Measurements from ENCODE around the gene OR13J1. TPM values are rescaled to one million over a fixed set of nuclear protein-coding genes. Genes with fewer than 3 reads are reported as not detected.

OR13J1 gene
- total RNA-seq, 1 experiment from 2014 or later = not detected

DNA sequence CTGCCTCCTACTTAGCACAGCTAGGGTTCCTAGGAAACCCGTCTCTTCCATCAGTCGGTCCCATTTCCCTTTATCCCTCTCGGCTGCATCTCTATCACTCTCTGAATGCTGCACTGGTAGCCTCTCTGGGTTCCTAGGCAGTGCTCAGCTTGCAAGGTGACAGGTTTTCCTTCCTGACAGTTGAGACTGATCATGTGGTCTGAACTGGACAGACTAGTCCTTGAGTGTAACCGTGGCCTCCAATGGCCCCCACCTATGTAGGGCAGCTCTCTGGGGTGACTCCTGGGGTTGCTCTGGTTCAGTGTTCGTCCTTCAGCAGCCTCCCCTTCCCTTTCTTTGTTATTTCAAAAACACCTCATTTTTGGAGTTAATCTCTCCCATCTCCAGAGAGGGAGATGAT lies 37.4 kb downstream of the OR13J1 start:
- POLR2A ChIA-PET (ENCODE audit: low non-redundant PET) = no interaction called here
- Histone ChIP-seq H3K27me3 (replicated peaks; ENCODE audit: insufficient read depth, low read depth, low read length, poor library complexity) (no peaks in the 10 kb centered on the region), H3K9me3 (ENCODE audit: low read depth, low read length, poor library complexity, severe bottlenecking) (no peaks in the 10 kb centered on the region), H3K4me1 (ENCODE audit: insufficient read depth, low read length, poor library complexity, severe bottlenecking) (peaks cover 9% of the 10 kb centered on the region), H3K4me3 (ENCODE audit: low read depth, low read length, poor library complexity, severe bottlenecking) (no peak overlapping the region), H3K27ac (ENCODE audit: low read depth, low read length, poor library complexity, severe bottlenecking) (no peak overlapping the region), H3K36me3 (ENCODE audit: insufficient read depth, low read length, poor library complexity, severe bottlenecking) (no peaks in the 10 kb centered on the region)
- DNase-seq (ENCODE audit: low spot score) = no peak
- TF ChIP-seq, protein P1, sequence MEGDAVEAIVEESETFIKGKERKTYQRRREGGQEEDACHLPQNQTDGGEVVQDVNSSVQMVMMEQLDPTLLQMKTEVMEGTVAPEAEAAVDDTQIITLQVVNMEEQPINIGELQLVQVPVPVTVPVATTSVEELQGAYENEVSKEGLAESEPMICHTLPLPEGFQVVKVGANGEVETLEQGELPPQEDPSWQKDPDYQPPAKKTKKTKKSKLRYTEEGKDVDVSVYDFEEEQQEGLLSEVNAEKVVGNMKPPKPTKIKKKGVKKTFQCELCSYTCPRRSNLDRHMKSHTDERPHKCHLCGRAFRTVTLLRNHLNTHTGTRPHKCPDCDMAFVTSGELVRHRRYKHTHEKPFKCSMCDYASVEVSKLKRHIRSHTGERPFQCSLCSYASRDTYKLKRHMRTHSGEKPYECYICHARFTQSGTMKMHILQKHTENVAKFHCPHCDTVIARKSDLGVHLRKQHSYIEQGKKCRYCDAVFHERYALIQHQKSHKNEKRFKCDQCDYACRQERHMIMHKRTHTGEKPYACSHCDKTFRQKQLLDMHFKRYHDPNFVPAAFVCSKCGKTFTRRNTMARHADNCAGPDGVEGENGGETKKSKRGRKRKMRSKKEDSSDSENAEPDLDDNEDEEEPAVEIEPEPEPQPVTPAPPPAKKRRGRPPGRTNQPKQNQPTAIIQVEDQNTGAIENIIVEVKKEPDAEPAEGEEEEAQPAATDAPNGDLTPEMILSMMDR (conservative IDR thresholded peaks at IDR 0.05; ENCODE audit: low read depth, low read length) = no peak
- no peak for TF ChIP-seq EZH2 (IDR thresholded peaks at IDR 0.05; ENCODE audit: borderline replicate concordance, low read depth, low read length, poor library complexity, severe bottlenecking)
- CTCF ChIA-PET = no interaction called here
- intact Hi-C loops (cut with micrococcal nuclease; ENCODE audit: unreplicated experiment) = no loop called here
- no TSS peak for BruUV-seq (replicated peaks)

DNA sequence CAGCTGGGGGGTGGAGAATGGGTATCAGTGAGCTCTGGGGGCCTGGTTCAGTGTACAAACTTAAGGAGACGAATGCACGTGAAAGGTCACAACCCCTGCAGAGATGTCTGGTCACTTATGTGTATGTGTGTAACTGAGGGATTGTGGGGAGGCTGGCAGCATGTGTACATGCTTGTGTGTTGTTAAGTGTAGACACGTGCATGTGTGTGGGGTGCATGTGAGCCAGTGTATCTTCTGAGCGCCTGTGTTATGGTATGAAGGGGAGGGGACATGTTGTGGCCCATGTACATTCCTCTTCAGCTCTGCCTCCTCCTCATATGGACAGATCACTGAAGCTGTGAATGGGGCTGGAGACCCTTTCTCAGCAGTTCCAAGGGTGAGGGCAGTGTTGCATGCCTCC lies 39.2 kb downstream of the OR13J1 start:
- no peak overlapping the region for H3K27ac ChIP-seq (ENCODE audit: low read depth, low read length, poor library complexity, severe bottlenecking)
- H3K4me3 ChIP-seq (ENCODE audit: low read depth, low read length, poor library complexity, severe bottlenecking) = no peak overlapping the region
- TF ChIP-seq, protein P1 (conservative IDR thresholded peaks at IDR 0.05; ENCODE audit: low read depth, low read length) = no peak
- no peak for TF ChIP-seq EZH2 (IDR thresholded peaks at IDR 0.05; ENCODE audit: borderline replicate concordance, low read depth, low read length, poor library complexity, severe bottlenecking)
- ChIA-PET POLR2A (ENCODE audit: low non-redundant PET) (no interaction called here), CTCF (no interaction called here)
- no peak for DNase-seq (ENCODE audit: low spot score)
- H3K9me3 ChIP-seq (ENCODE audit: low read depth, low read length, poor library complexity, severe bottlenecking) = no peaks in the 10 kb centered on the region
- H3K4me1 ChIP-seq (ENCODE audit: insufficient read depth, low read length, poor library complexity, severe bottlenecking) = peaks cover 9% of the 10 kb centered on the region
- no peaks in the 10 kb centered on the region for H3K27me3 ChIP-seq (replicated peaks; ENCODE audit: insufficient read depth, low read depth, low read length, poor library complexity)
- H3K36me3 ChIP-seq (ENCODE audit: insufficient read depth, low read length, poor library complexity, severe bottlenecking) = no peaks in the 10 kb centered on the region
- BruUV-seq (replicated peaks) = no TSS peak
- intact Hi-C loops (cut with micrococcal nuclease; ENCODE audit: unreplicated experiment) = no loop called here

DNA sequence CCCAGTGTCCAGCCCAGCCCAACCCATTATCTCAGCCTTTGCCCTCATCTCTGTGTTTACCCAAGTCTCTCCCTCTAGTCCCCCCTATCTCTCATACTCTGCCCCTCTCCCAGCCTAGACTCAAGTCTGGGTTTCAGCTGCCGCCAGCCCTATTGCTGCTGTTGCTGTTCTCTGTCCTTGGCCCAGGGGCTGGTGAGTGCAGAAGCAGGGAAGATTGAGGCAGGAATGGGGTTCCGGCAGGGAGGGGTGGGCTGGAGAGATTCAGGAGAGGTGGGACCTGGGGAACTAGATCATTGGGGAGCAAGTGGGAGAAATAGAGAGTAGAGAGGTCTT lies 40.5 kb downstream of the OR13J1 start:
- peak overlapping the region; percentile 61 for H3K4me3 ChIP-seq (ENCODE audit: low read depth, low read length, poor library complexity, severe bottlenecking)
- no TSS peak for BruUV-seq (replicated peaks)
- no peaks in the 10 kb centered on the region for H3K36me3 ChIP-seq (ENCODE audit: insufficient read depth, low read length, poor library complexity, severe bottlenecking)
- H3K4me1 ChIP-seq (ENCODE audit: insufficient read depth, low read length, poor library complexity, severe bottlenecking) = peaks cover 9% of the 10 kb centered on the region
- intact Hi-C loops (cut with micrococcal nuclease; ENCODE audit: unreplicated experiment) = loop anchor here (5.0 kb wide), 1 partner anchor 53 kb away; no protein-coding TSS in a partner anchor
- no peaks in the 10 kb centered on the region for H3K27me3 ChIP-seq (replicated peaks; ENCODE audit: insufficient read depth, low read depth, low read length, poor library complexity)
- TF ChIP-seq EZH2 (IDR thresholded peaks at IDR 0.05; ENCODE audit: borderline replicate concordance, low read depth, low read length, poor library complexity, severe bottlenecking) = no peak
- TF ChIP-seq, protein P1 (conservative IDR thresholded peaks at IDR 0.05; ENCODE audit: low read depth, low read length) = no peak
- CTCF ChIA-PET = no interaction called here
- H3K27ac ChIP-seq (ENCODE audit: low read depth, low read length, poor library complexity, severe bottlenecking) = peak overlapping the region; percentile 63
- POLR2A ChIA-PET (ENCODE audit: low non-redundant PET) = no interaction called here
- no peaks in the 10 kb centered on the region for H3K9me3 ChIP-seq (ENCODE audit: low read depth, low read length, poor library complexity, severe bottlenecking)
- DNase-seq (ENCODE audit: low spot score) = no peak

All from A673 (cell line).